Hypothalamus (tissue), 51 donors: ENCODE measurements around the gene SRBD1.
A peak's percentile ranks its signal among the peaks of the same experiment; 100 is the strongest.

Experiments used
- DNase-seq, 51 donors: peaks; one replicate each; lab custom pipeline; 2025; lab: John Stamatoyannopoulos, UW

The SRBD1 gene

GRCh38 chr2:45637440-45637839, 26.4 kb upstream of the SRBD1 start:
- no peak for DNase-seq

- no peak for DNase-seq
Observed at GRCh38 chr2:45636008-45636407, 24.9 kb upstream of the SRBD1 start.

GRCh38 chr2:45634223-45634622, 23.2 kb upstream of the SRBD1 start:
- DNase-seq, result no peak

GRCh38 chr2:45631955-45632354, 20.9 kb upstream of the SRBD1 start:
- DNase-seq, result no peak

GRCh38 chr2:45631319-45631718, 20.3 kb upstream of the SRBD1 start:
- DNase-seq, result no peak

- DNase-seq, result no peak
Observed at GRCh38 chr2:45629971-45630370, 18.9 kb upstream of the SRBD1 start.

- no peak for DNase-seq
Observed at GRCh38 chr2:45627911-45628310, 16.8 kb upstream of the SRBD1 start.

- DNase-seq, result no peak
Observed at GRCh38 chr2:45626387-45627221, 15.5 kb upstream of the SRBD1 start.

- no peak for DNase-seq
Observed at GRCh38 chr2:45625824-45626223, 14.8 kb upstream of the SRBD1 start.

GRCh38 chr2:45623098-45623497, 12.0 kb upstream of the SRBD1 start:
- no peak for DNase-seq

GRCh38 chr2:45622336-45623075, 11.4 kb upstream of the SRBD1 start:
- no peak for DNase-seq

- DNase-seq, result no peak
Observed at GRCh38 chr2:45617496-45617895, 6.4 kb upstream of the SRBD1 start.

GRCh38 chr2:45616658-45617411, 5.8 kb upstream of the SRBD1 start:
- no peak for DNase-seq

GRCh38 chr2:45614871-45615415, 3.9 kb upstream of the SRBD1 start:
- no peak for DNase-seq

GRCh38 chr2:45614330-45614729, 3.3 kb upstream of the SRBD1 start:
- peak in 9 of 51 donors; percentile 3 to 38 (median 10) for DNase-seq

GRCh38 chr2:45612731-45613130, 1.7 kb upstream of the SRBD1 start:
- no peak for DNase-seq

- DNase-seq, result no peak
Observed at GRCh38 chr2:45612285-45612684, 1.2 kb upstream of the SRBD1 start.

GRCh38 chr2:45610281-45611019, 617 bp downstream of the SRBD1 start:
- peak in 47 of 51 donors; percentile 7 to 86 (median 46) for DNase-seq

- no peak for DNase-seq
Observed at GRCh38 chr2:45607701-45608100, 3.4 kb downstream of the SRBD1 start.

- DNase-seq, result no peak
Observed at GRCh38 chr2:45606796-45607195, 4.3 kb downstream of the SRBD1 start.
